HepG2 (cell line): ENCODE measurements around the gene NUDT22. TPM values are rescaled to one million over a fixed set of nuclear protein-coding genes. Genes with fewer than 3 reads are reported as not detected.

Source experiments
- CBFB ChIP-seq: sonication (generic); formaldehyde crosslinking; IDR thresholded peaks from 2 replicates; pipeline ENCODE4 v1.4.0; 2020; ENCODE audit warnings: missing genetic modification reagents
- ELF3 ChIP-seq: IDR thresholded peaks from 2 replicates; pipeline ENCODE4 v1.6.1; 2016; ENCODE audit warnings: missing genetic modification reagents, missing compliant biosample characterization
- HOXA7 ChIP-seq: sonication (generic); formaldehyde crosslinking; IDR thresholded peaks from 2 replicates; pipeline ENCODE4 v1.8.1; 2022; ENCODE audit warnings: mild to moderate bottlenecking, missing genetic modification reagents, moderate library complexity
- JUNB ChIP-seq: sonication (generic); formaldehyde crosslinking; IDR thresholded peaks from 2 replicates; pipeline ENCODE4 v1.8.0; 2022; ENCODE audit warnings: missing genetic modification reagents, mild to moderate bottlenecking, borderline replicate concordance
- KMT2A ChIP-seq: sonication (generic); formaldehyde crosslinking; IDR thresholded peaks from 2 replicates; pipeline ENCODE4 v1.4.0; 2020; ENCODE audit warnings: missing genetic modification reagents
- MAFF ChIP-seq: IDR thresholded peaks from 2 replicates; pipeline ENCODE4 v1.6.1; 2011; ENCODE audit warnings: low read depth, low read length, improper control_type of control experiment
- NFE2L2 ChIP-seq: fragments of 150-350 bp; IDR thresholded peaks from 2 replicates; pipeline ENCODE4 v1.6.1; 2014; ENCODE audit warnings: low read length
- NPAS2 ChIP-seq: sonication (generic); formaldehyde crosslinking; IDR thresholded peaks from 2 replicates; pipeline ENCODE4 v1.8.0; 2022; ENCODE audit warnings: mild to moderate bottlenecking, missing genetic modification reagents, borderline replicate concordance
- NRL ChIP-seq: sonication (generic); formaldehyde crosslinking; IDR thresholded peaks from 2 replicates; pipeline ENCODE4 v1.5.0; 2020; ENCODE audit warnings: missing genetic modification reagents, mild to moderate bottlenecking, moderate library complexity, borderline replicate concordance
- PAX8 ChIP-seq: sonication (generic); formaldehyde crosslinking; IDR thresholded peaks from 2 replicates; pipeline ENCODE4 v1.8.0; 2022; ENCODE audit warnings: mild to moderate bottlenecking, missing genetic modification reagents, borderline replicate concordance
- REST ChIP-seq, 2 experiments: IDR thresholded peaks; 2 replicates each; pipeline ENCODE4 v1.6.1; 2011 to 2012; ENCODE audit warnings: low read length in 2 of 2, borderline replicate concordance in 1 of 2, low read depth in 1 of 2, mild to moderate bottlenecking in 1 of 2, moderate library complexity in 1 of 2
- SKI ChIP-seq: fragments of 450-650 bp; IDR thresholded peaks from one replicate; pipeline ENCODE4 v1.6.1; 2018; ENCODE audit warnings: mild to moderate bottlenecking; ENCODE audit not compliant: partially characterized antibody
- SMAD1 ChIP-seq: sonication (generic); formaldehyde crosslinking; IDR thresholded peaks from 2 replicates; pipeline ENCODE4 v1.4.0; 2020; ENCODE audit warnings: missing genetic modification reagents, low read depth, mild to moderate bottlenecking, borderline replicate concordance
- SNAPC2 ChIP-seq: sonication (generic); formaldehyde crosslinking; IDR thresholded peaks from 2 replicates; pipeline ENCODE4 v1.8.1; 2022; ENCODE audit warnings: mild to moderate bottlenecking, missing genetic modification reagents
- SOX13 ChIP-seq, 3 experiments: fragments of 450-650 bp in 1 of 3; sonication (generic) in 1 of 3; formaldehyde crosslinking in 1 of 3; IDR thresholded peaks in 2 of 3; conservative IDR thresholded peaks in 1 of 3; 2 replicates each; pipeline versions ENCODE4 v1.5.0 to v1.6.1; 2016 to 2020; ENCODE audit warnings: antibody characterized with exemption in 1 of 3, mild to moderate bottlenecking in 1 of 3, missing compliant biosample characterization in 1 of 3, missing genetic modification reagents in 1 of 3, moderate library complexity in 1 of 3
- TBL1XR1 ChIP-seq: fragments of 150-350 bp; IDR thresholded peaks from 2 replicates; pipeline ENCODE4 v1.6.1; 2014; ENCODE audit warnings: borderline replicate concordance, low read length; ENCODE audit not compliant: partially characterized antibody
- ZBTB14 ChIP-seq: sonication (generic); formaldehyde crosslinking; IDR thresholded peaks from 2 replicates; pipeline ENCODE4 v1.4.0; 2020; ENCODE audit warnings: missing genetic modification reagents
- ZBTB33 ChIP-seq: sonication (generic); formaldehyde crosslinking; IDR thresholded peaks from 2 replicates; pipeline ENCODE4 v1.4.0; 2020; ENCODE audit warnings: missing genetic modification reagents
- ZNF121 ChIP-seq: sonication (generic); formaldehyde crosslinking; IDR thresholded peaks from 2 replicates; pipeline ENCODE4 v1.5.0; 2020; ENCODE audit warnings: mild to moderate bottlenecking, missing genetic modification reagents
- ZNF232 ChIP-seq: sonication (generic); formaldehyde crosslinking; IDR thresholded peaks from 2 replicates; pipeline ENCODE4 v1.4.0; 2020; ENCODE audit warnings: missing genetic modification reagents, borderline replicate concordance
- ZNF563 ChIP-seq: sonication (generic); formaldehyde crosslinking; IDR thresholded peaks from 2 replicates; pipeline ENCODE4 v1.8.0; 2022; ENCODE audit warnings: mild to moderate bottlenecking, moderate library complexity, missing genetic modification reagents
- ZNF790 ChIP-seq: sonication (generic); formaldehyde crosslinking; IDR thresholded peaks from 2 replicates; pipeline ENCODE4 v1.8.0; 2022; ENCODE audit warnings: missing genetic modification reagents, mild to moderate bottlenecking, borderline replicate concordance
- ZSCAN21 ChIP-seq: sonication (generic); formaldehyde crosslinking; IDR thresholded peaks from 2 replicates; pipeline ENCODE4 v1.8.0; 2022; ENCODE audit warnings: mild to moderate bottlenecking, missing genetic modification reagents, moderate library complexity, borderline replicate concordance
- ZSCAN29 ChIP-seq: sonication (generic); formaldehyde crosslinking; conservative IDR thresholded peaks from 2 replicates; pipeline ENCODE4 v1.4.0; 2020; ENCODE audit warnings: mild to moderate bottlenecking, missing genetic modification reagents
- polyA plus RNA-seq, 8 experiments: library from polyadenylated mRNA; depleted of rRNA in 3 of 8; stranded (reverse) in 7 of 8; unstranded in 1 of 8; fragments of >200 nt; fragmentation: Illumina TruSeq in 4 of 8; extraction: Trizol in 4 of 8; gene quantifications; 2 replicates each; pipeline versions ENCODE4 v1.2.1 to v1.2.3, GENCODE V29; 2011 to 2016; ENCODE audit warnings: low read depth in 4 of 8, missing spikeins in 1 of 8, mixed read lengths in 1 of 8; ENCODE audit not compliant: insufficient read depth in 1 of 8
- total RNA-seq, 5 experiments: library from RNA; depleted of rRNA; stranded (reverse); fragments of >200 nt; fragmentation: Illumina TruSeq; extraction: Trizol; gene quantifications; 2 replicates each; pipeline ENCODE4 v1.2.3, GENCODE V29; 2016; ENCODE audit warnings: low read depth in 1 of 5

NUDT22 gene
- total and polyA plus RNA-seq, 2 of the 13 experiments (the other 11 are each of a cell fraction or from before 2014, with no cell fraction given): 33.5 to 39.8 TPM

DNA sequence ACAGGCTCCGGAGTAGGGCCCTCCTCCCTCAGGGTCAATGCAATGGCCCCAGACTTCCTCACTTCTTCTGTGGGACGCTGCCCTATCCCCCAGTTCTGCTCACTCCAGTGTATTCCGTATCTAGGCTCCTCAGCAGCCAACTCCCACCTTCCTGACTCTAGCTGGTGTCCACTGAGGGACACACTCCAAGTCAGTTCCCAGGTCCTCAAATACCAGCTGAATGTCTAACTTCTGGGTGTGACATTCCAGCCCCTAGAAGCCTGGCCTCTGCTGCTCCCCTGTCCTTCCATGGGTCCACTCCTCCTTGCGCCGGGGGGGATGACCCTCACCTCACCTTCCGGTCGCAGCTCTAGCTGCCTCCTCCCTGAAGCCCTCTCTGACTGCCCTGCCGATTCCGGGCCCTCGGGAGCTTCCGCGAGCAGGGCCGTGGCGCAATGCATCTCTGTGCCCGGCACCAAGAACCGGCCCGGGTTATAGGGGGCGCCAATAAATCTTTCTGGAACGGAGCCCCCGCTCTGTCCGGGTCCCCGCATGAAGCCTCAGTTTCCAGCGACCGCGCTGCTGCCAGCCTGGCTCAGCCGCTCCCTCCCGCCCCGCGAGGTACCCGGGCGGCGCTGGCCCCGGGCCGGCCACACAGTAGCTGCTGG, 42.9 kb downstream of the NUDT22 start (continued):
- TF ChIP-seq MAFF (no peak), NRL (CRISPR knock-in tag) (no peak), ZBTB33 (CRISPR knock-in tag) (no peak), ZNF563 (CRISPR knock-in tag) (no peak), HOXA7 (CRISPR knock-in tag) (no peak), SKI (no peak), REST (IDR thresholded peaks at IDR 0.05; ENCODE audit: borderline replicate concordance in 1 of 2, low read depth in 1 of 2, low read length in 2 of 2) (no peak), SOX13 (IDR thresholded peaks at IDR 0.05) (no peak), SOX13 (CRISPR knock-in tag; conservative IDR thresholded peaks at IDR 0.05 in 1 of 2, IDR thresholded peaks at IDR 0.05 in 1 of 2) (no peak), NPAS2 (CRISPR knock-in tag) (no peak), ZSCAN29 (no peak), NFE2L2 (no peak), ZNF232 (CRISPR knock-in tag) (0 out of 2 replicates have a peak, but pooled peaks have one; percentile 22), CBFB (CRISPR knock-in tag) (peak; percentile 10; the same call in 1 of the 2 replicates), JUNB (no peak), ZSCAN21 (CRISPR knock-in tag) (no peak), ZNF790 (CRISPR knock-in tag) (no peak), TBL1XR1 (no peak), SNAPC2 (no peak), KMT2A (CRISPR knock-in tag) (no peak; the same call in 1 of the 2 replicates), ELF3 (CRISPR knock-in tag) (no peak), SMAD1 (CRISPR knock-in tag) (no peak), ZBTB14 (CRISPR knock-in tag) (no peak), ZNF121 (CRISPR knock-in tag) (no peak), PAX8 (CRISPR knock-in tag) (no peak; the same call in 1 of the 2 replicates)
